H9 (cell line): ENCODE measurements around the gene PALM3. TPM values are rescaled to one million over a fixed set of nuclear protein-coding genes. Genes with fewer than 3 reads are reported as not detected.

Experiments used
- DNase-seq: peaks from one replicate; pipeline ENCODE4 v3.0.0-alpha.2; 2017
- H2AFZ ChIP-seq: one replicate; pipeline ENCODE4 v1.6.1; 2013; ENCODE audit warnings: mild to moderate bottlenecking, low read length, control low read depth, moderate library complexity
- H2AK5ac ChIP-seq: 2 replicates; pipeline ENCODE4 v1.6.1; 2013; ENCODE audit warnings: low read length, control low read depth, mixed read lengths; ENCODE audit not compliant: insufficient read length
- H2BK120ac ChIP-seq: one replicate; pipeline ENCODE4 v1.6.1; 2013; ENCODE audit warnings: low read depth, mild to moderate bottlenecking, low read length, control low read depth, inconsistent platforms; ENCODE audit not compliant: poor library complexity, severe bottlenecking
- H2BK12ac ChIP-seq: 2 replicates; pipeline ENCODE4 v1.6.1; 2013; ENCODE audit warnings: low read length, control low read depth, mixed read lengths, low read depth; ENCODE audit not compliant: insufficient read length
- H2BK15ac ChIP-seq: 2 replicates; pipeline ENCODE4 v1.6.1; 2013; ENCODE audit warnings: low read depth, low read length, control low read depth
- H2BK20ac ChIP-seq: one replicate; pipeline ENCODE4 v1.6.1; 2013; ENCODE audit warnings: low read depth, mild to moderate bottlenecking, low read length, control low read depth, inconsistent platforms; ENCODE audit not compliant: poor library complexity, severe bottlenecking
- H2BK5ac ChIP-seq: 2 replicates; pipeline ENCODE4 v1.6.1; 2013; ENCODE audit warnings: low read length, control low read depth, mixed read lengths; ENCODE audit not compliant: insufficient read length
- H3K14ac ChIP-seq: 2 replicates; pipeline ENCODE4 v1.6.1; 2013; ENCODE audit warnings: low read length, control low read depth; ENCODE audit not compliant: insufficient read depth
- H3K18ac ChIP-seq: 2 replicates; pipeline ENCODE4 v1.6.1; 2013; ENCODE audit warnings: low read depth, mild to moderate bottlenecking, mixed read lengths, low read length, control low read depth; ENCODE audit not compliant: insufficient read length
- H3K23ac ChIP-seq: 2 replicates; pipeline ENCODE4 v1.6.1; 2013; ENCODE audit warnings: low read length, control low read depth, mixed read lengths, low read depth; ENCODE audit not compliant: insufficient read length
- H3K23me2 ChIP-seq: 2 replicates; pipeline ENCODE4 v1.6.1; 2013; ENCODE audit warnings: low read depth, mild to moderate bottlenecking, mixed read lengths, low read length, control low read depth; ENCODE audit not compliant: insufficient read length, poor library complexity, severe bottlenecking
- H3K27ac ChIP-seq: 2 replicates; pipeline ENCODE4 v1.5.1; 2013; ENCODE audit warnings: low read length, control low read depth, mixed read lengths, low read depth; ENCODE audit not compliant: insufficient read length
- H3K27me3 ChIP-seq: 2 replicates; pipeline ENCODE4 v1.6.1; 2013; ENCODE audit warnings: low read length, control low read depth, inconsistent platforms; ENCODE audit not compliant: insufficient read depth
- H3K4ac ChIP-seq: 2 replicates; pipeline ENCODE4 v1.6.1; 2013; ENCODE audit warnings: low read depth, mild to moderate bottlenecking, control low read depth, inconsistent platforms, low read length, moderate library complexity
- H3K4me1 ChIP-seq: 2 replicates; pipeline ENCODE4 v1.6.1; 2013; ENCODE audit warnings: low read length, control low read depth, inconsistent platforms; ENCODE audit not compliant: insufficient read depth
- H3K4me2 ChIP-seq: 2 replicates; pipeline ENCODE4 v1.6.1; 2013; ENCODE audit warnings: low read length, control low read depth, mixed read lengths; ENCODE audit not compliant: insufficient read length, insufficient read depth
- H3K56ac ChIP-seq: 2 replicates; pipeline ENCODE4 v1.6.1; 2013; ENCODE audit warnings: low read depth, mild to moderate bottlenecking, mixed read lengths, low read length, control low read depth; ENCODE audit not compliant: insufficient read length
- H3K79me1 ChIP-seq: 2 replicates; pipeline ENCODE4 v1.6.1; 2013; ENCODE audit warnings: low read depth, mild to moderate bottlenecking, moderate library complexity, low read length, control low read depth, inconsistent platforms; ENCODE audit not compliant: insufficient read depth, poor library complexity, severe bottlenecking
- H3K79me2 ChIP-seq: 2 replicates; pipeline ENCODE4 v1.6.1; 2013; ENCODE audit warnings: low read length, control low read depth, inconsistent platforms; ENCODE audit not compliant: insufficient read depth
- H3K9ac ChIP-seq: 2 replicates; pipeline ENCODE4 v1.6.1; 2013; ENCODE audit warnings: low read length, control low read depth, mixed read lengths; ENCODE audit not compliant: insufficient read length; ENCODE audit errors: extremely low read depth
- H3K9me3 ChIP-seq: one replicate; pipeline ENCODE4 v1.6.1; 2013; ENCODE audit warnings: low read depth, low read length, inconsistent platforms; ENCODE audit not compliant: control insufficient read depth
- H3T11ph ChIP-seq: one replicate; pipeline ENCODE4 v1.6.1; 2013; ENCODE audit warnings: mild to moderate bottlenecking, low read length, control low read depth, inconsistent platforms
- H4K20me1 ChIP-seq: one replicate; pipeline ENCODE4 v1.6.1; 2013; ENCODE audit not compliant: control insufficient read depth, insufficient read length, insufficient read depth
- H4K5ac ChIP-seq: 2 replicates; pipeline ENCODE4 v1.6.1; 2013; ENCODE audit warnings: low read depth, mild to moderate bottlenecking, mixed read lengths, low read length, control low read depth; ENCODE audit not compliant: insufficient read length
- H4K8ac ChIP-seq: replicated peaks from 2 replicates; pipeline ENCODE4 v1.6.1; 2013; ENCODE audit warnings: low read length, control low read depth, mixed read lengths, low read depth; ENCODE audit not compliant: insufficient read length
- H4K91ac ChIP-seq: 2 replicates; pipeline ENCODE4 v1.6.1; 2013; ENCODE audit warnings: low read depth, mild to moderate bottlenecking, moderate library complexity, mixed read lengths, low read length, control low read depth; ENCODE audit not compliant: insufficient read length
- H3K27ac Mint-ChIP-seq, 3 experiments: 2 replicates in 2 of 3; 3 replicates in 1 of 3; pipeline ENCODE4 v1.8.0; 2020 to 2021; ENCODE audit warnings: mixed read lengths in 3 of 3, mild to moderate bottlenecking in 1 of 3, moderate library complexity in 1 of 3
- H3K27me3 Mint-ChIP-seq: 2 replicates; pipeline ENCODE4 v1.8.0; 2021; ENCODE audit warnings: low read depth, mild to moderate bottlenecking, moderate library complexity, mixed read lengths
- H3K36me3 Mint-ChIP-seq, 3 experiments: 2 replicates in 2 of 3; 3 replicates in 1 of 3; pipeline ENCODE4 v1.8.0; 2020 to 2021; ENCODE audit warnings: low read depth in 3 of 3, mixed read lengths in 3 of 3; ENCODE audit not compliant: insufficient read depth in 1 of 3
- H3K4me1 Mint-ChIP-seq, 2 experiments: 2 replicates each; pipeline ENCODE4 v1.8.0; 2020; ENCODE audit warnings: mixed read lengths in 2 of 2
- H3K4me3 Mint-ChIP-seq, 2 experiments: 2 replicates in 1 of 2; 3 replicates in 1 of 2; pipeline ENCODE4 v1.8.0; 2020 to 2021; ENCODE audit warnings: mild to moderate bottlenecking in 2 of 2, mixed read lengths in 2 of 2, moderate library complexity in 1 of 2
- H3K9me3 Mint-ChIP-seq, 2 experiments: 2 replicates in 1 of 2; 3 replicates in 1 of 2; pipeline ENCODE4 v1.8.0; 2020; ENCODE audit warnings: mild to moderate bottlenecking in 2 of 2, mixed read lengths in 2 of 2, moderate library complexity in 1 of 2
- WGBS: extraction: QIAGEN DNeasy Blood & Tissue Kit; methylation state at CpG from one replicate; pipeline ENCODE4 v1.1.7; 2013; ENCODE audit warnings: missing lambda C conversion rate, low lambda C conversion rate, mixed read lengths; ENCODE audit not compliant: insufficient read length; ENCODE audit errors: extremely low coverage; 5-methylcytosine and 5-hydroxymethylcytosine counted together
- total RNA-seq: library from RNA; stranded (reverse); gene quantifications from 2 replicates; pipeline ENCODE4 v1.2.1, GENCODE V29; 2021
- TF ChIP-seq, protein P1 (sequence below): fragments of 200-600 bp; sonication (generic); conservative IDR thresholded peaks from 3 replicates; pipeline ENCODE4 v1.8.0; 2021; ENCODE audit warnings: antibody characterized with exemption, mild to moderate bottlenecking

Gene PALM3
- total RNA-seq, 1 experiment from 2014 or later = 11.5 TPM

DNA sequence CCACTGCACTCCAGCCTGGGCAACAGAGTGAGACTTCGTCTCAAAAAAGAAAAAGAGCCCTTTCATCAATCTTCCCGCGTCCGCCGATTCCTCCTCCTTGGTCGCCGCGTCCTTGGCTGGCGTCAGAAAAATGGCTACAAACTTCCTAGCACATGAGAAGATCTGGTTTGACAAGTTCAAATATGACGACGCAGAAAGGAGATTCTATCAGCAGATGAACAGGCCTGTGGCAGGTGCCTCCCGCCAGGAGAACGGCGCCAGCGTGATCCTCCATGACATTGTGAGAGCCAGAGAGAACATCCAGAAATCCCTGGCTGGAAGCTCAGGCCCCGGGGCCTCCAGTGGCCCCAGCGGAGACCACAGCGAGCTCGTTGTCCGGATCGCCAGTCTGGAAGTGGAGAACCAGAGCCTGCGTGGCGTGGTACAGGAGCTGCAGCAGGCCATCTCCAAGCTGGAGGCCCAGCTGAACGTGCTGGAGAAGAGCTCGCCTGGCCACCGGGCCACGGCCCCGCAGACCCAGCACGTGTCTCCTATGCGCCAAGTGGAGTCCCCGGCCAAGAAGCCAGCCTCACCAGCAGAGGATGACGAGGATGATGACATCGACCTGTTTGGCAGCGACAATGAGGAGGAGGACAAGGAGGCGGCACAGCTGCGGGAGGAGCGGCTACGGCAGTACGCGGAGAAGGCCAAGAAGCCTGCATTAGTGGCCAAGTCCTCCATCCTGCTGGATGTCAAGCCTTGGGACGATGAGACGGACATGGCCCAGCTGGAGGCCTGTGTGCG is 8.6 kb upstream of the PALM3 start:
- no peak overlapping the region for H2BK12ac ChIP-seq
- H3K4me2 ChIP-seq = no peak overlapping the region
- H3K27ac ChIP-seq = no peak overlapping the region
- H3K4me1 ChIP-seq = no peaks in the 10 kb centered on the region
- no peaks in the 10 kb centered on the region; a peak in 2 of 5 replicates for H3K9me3 Mint-ChIP-seq
- no peak for DNase-seq
- no peak overlapping the region for H4K8ac ChIP-seq
- TF ChIP-seq, protein P1, sequence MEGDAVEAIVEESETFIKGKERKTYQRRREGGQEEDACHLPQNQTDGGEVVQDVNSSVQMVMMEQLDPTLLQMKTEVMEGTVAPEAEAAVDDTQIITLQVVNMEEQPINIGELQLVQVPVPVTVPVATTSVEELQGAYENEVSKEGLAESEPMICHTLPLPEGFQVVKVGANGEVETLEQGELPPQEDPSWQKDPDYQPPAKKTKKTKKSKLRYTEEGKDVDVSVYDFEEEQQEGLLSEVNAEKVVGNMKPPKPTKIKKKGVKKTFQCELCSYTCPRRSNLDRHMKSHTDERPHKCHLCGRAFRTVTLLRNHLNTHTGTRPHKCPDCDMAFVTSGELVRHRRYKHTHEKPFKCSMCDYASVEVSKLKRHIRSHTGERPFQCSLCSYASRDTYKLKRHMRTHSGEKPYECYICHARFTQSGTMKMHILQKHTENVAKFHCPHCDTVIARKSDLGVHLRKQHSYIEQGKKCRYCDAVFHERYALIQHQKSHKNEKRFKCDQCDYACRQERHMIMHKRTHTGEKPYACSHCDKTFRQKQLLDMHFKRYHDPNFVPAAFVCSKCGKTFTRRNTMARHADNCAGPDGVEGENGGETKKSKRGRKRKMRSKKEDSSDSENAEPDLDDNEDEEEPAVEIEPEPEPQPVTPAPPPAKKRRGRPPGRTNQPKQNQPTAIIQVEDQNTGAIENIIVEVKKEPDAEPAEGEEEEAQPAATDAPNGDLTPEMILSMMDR = no peak
- peaks cover 21% of the 10 kb centered on the region for H3K23me2 ChIP-seq
- no peak overlapping the region for H2BK5ac ChIP-seq
- no CpG with 5 or more reads among the region's 43 CpGs for WGBS
- H2BK20ac ChIP-seq = no peak overlapping the region
- no peak overlapping the region for H3K56ac ChIP-seq
- peaks cover 50% of the 10 kb centered on the region for H3K27me3 Mint-ChIP-seq
- no peak overlapping the region for H3K23ac ChIP-seq
- H3K79me2 ChIP-seq = no peaks in the 10 kb centered on the region
- no peak overlapping the region for H3K27ac Mint-ChIP-seq
- no peaks in the 10 kb centered on the region for H3K79me1 ChIP-seq
- no peak overlapping the region for H4K91ac ChIP-seq
- H4K20me1 ChIP-seq = no peaks in the 10 kb centered on the region
- no peak overlapping the region for H3T11ph ChIP-seq
- no peak overlapping the region for H2BK15ac ChIP-seq
- no peak overlapping the region for H3K9ac ChIP-seq
- no peak overlapping the region for H4K5ac ChIP-seq
- H2AFZ ChIP-seq = no peak overlapping the region
- H3K4ac ChIP-seq = no peak overlapping the region
- H2AK5ac ChIP-seq = no peak overlapping the region
- peaks cover 7 to 12% of the 10 kb centered on the region in 2 experiments; a peak in 3 of 4 replicates for H3K4me1 Mint-ChIP-seq
- peaks cover 14% of the 10 kb centered on the region; the same call in 1 of the 2 replicates for H3K27me3 ChIP-seq
- no peak overlapping the region for H3K14ac ChIP-seq
- H3K9me3 ChIP-seq = no peaks in the 10 kb centered on the region
- H3K18ac ChIP-seq = no peak overlapping the region
- no peak overlapping the region for H2BK120ac ChIP-seq
- H3K36me3 Mint-ChIP-seq = no peaks in the 10 kb centered on the region
- H3K4me3 Mint-ChIP-seq = no peak overlapping the region; a peak in 1 of 5 replicates
